ENCODE measurements around the gene TXNDC16.

Gene TXNDC16

DNA sequence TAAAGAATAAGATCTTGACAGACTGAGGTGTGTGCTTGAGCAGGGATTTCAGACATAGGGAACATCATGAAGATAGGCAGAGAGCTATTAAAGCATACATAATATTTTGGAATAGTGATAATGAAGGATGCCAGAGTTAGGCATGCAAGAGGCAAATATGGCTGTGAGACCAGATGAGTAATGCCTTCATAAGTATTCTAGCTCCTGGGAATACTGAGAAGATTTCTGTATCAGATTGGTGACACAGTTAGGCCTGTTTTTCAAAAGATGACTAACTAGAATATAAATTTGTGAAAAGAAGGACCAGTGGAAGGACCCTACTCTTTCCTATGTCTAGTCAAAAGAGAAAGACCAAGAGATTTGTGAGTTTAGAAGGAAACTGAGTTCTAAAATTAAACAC, 108.8 kb downstream of the TXNDC16 start:
- no peak for DNase-seq
- Mint-ChIP-seq H3K36me3 (ENCODE audit: low read depth) (peaks cover 35% of the 10 kb centered on the region), H3K4me1 (ENCODE audit: low read depth) (no peaks in the 10 kb centered on the region), H3K9me3 (no peaks in the 10 kb centered on the region), H3K27ac (no peak overlapping the region), H3K27me3 (no peaks in the 10 kb centered on the region), H3K4me3 (no peak overlapping the region)

DNA sequence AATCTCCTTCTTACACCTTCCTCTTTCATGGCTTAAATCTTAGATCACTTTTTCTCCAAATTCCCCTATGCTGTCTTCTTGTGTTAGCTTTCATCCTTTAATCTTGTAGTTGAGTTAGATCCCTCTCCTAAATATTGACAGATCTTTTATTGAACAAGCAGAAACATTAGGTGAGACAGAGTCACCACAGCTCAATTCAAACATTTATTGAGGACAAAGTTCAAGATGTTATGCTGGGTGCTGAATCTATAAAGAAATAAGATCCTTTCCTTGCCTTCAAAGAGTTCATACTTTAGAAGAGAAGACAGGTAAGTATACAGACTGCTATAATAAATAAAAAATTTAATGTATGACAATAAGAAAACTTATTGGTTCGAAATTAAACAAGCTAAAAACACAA, 109.7 kb downstream of the TXNDC16 start:
- no peak overlapping the region for H3K27ac Mint-ChIP-seq
- no peaks in the 10 kb centered on the region for H3K27me3 Mint-ChIP-seq
- no peak overlapping the region for H3K4me3 Mint-ChIP-seq
- peaks cover 33% of the 10 kb centered on the region for H3K36me3 Mint-ChIP-seq (ENCODE audit: low read depth)
- H3K4me1 Mint-ChIP-seq (ENCODE audit: low read depth): peaks cover 2% of the 10 kb centered on the region
- no peak for DNase-seq
- H3K9me3 Mint-ChIP-seq: no peaks in the 10 kb centered on the region

DNA sequence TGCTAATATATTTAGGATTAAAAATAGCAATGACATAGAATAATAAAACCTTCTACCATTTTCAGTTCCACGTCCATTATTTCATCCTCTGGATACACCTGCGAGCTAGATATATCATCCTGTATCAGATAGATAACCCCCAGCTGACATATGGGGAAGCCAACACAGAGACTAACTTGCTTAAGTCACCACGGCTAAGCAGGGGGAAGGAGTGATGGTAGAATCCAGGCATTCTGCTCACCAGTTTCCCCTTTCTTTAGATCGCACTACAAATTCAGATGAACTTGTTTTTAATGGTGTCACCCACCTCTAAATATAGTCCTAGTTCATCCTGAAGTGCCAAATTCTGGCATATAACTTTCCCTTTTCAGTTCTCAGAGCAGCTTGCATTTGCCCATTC, 110.1 kb downstream of the TXNDC16 start:
- Mint-ChIP-seq H3K27ac (no peak overlapping the region), H3K27me3 (no peaks in the 10 kb centered on the region), H3K36me3 (ENCODE audit: low read depth) (peaks cover 33% of the 10 kb centered on the region), H3K9me3 (no peaks in the 10 kb centered on the region), H3K4me1 (ENCODE audit: low read depth) (peaks cover 2% of the 10 kb centered on the region), H3K4me3 (no peak overlapping the region)
- DNase-seq: no peak

GRCh38 chr14:52439476-52439875, 112.8 kb downstream of the TXNDC16 start:
- DNase-seq: no peak
- Mint-ChIP-seq H3K4me1 (ENCODE audit: low read depth) (peaks cover 2% of the 10 kb centered on the region), H3K27me3 (no peaks in the 10 kb centered on the region), H3K9me3 (no peaks in the 10 kb centered on the region), H3K27ac (no peak overlapping the region), H3K4me3 (no peak overlapping the region), H3K36me3 (ENCODE audit: low read depth) (peaks cover 30% of the 10 kb centered on the region)

DNA sequence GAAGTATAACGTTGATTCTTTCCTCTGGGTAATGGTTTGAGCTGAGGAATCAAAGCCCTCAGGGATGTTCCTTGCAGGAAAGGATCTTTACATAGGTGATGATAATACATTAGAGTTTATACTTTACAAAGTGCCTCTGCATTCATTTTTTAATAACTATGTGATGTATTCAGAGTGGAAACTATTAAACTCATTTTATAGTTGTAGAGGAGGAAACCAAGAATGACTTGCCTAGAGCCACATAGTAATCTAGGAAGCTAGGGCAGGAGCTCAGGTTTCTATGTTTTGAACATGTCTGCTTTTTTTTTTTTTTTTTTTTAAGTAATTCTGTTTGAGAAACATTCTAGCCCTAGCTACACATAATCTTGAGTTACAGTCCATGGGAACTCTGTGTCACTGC, 117.3 kb downstream of the TXNDC16 start:
- Mint-ChIP-seq H3K36me3 (ENCODE audit: low read depth) (peaks cover 36% of the 10 kb centered on the region), H3K27ac (no peak overlapping the region), H3K4me3 (no peak overlapping the region), H3K27me3 (no peaks in the 10 kb centered on the region), H3K9me3 (no peaks in the 10 kb centered on the region), H3K4me1 (ENCODE audit: low read depth) (peaks cover 2% of the 10 kb centered on the region)
- no peak for DNase-seq

GRCh38 chr14:52430474-52430873, 121.8 kb downstream of the TXNDC16 start:
- peaks cover 15% of the 10 kb centered on the region for H3K36me3 Mint-ChIP-seq (ENCODE audit: low read depth)
- H3K9me3 Mint-ChIP-seq: no peaks in the 10 kb centered on the region
- no peak overlapping the region for H3K4me3 Mint-ChIP-seq
- DNase-seq: no peak
- H3K4me1 Mint-ChIP-seq (ENCODE audit: low read depth): peaks cover 10% of the 10 kb centered on the region
- no peak overlapping the region for H3K27ac Mint-ChIP-seq
- H3K27me3 Mint-ChIP-seq: no peaks in the 10 kb centered on the region

DNA sequence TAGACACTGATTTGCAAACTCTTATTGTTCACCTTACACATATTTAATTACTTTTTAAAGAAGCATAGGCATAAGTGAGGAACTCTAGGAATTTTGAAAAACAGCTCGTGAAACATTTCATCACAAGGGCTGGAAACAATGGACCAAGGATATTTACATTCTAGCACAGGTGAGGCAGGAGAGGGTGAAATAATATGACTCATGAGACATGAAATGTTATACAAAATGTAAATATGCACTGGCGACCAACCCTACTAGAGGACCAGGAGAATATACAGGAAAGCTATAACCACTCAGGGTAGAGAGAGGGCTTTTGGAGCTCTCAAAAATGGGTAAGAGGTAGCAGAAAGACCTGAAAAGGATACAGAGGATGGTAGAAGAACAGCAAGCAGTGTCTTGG, 122.9 kb downstream of the TXNDC16 start:
- no peak for DNase-seq
- H3K9me3 Mint-ChIP-seq: no peaks in the 10 kb centered on the region
- H3K27me3 Mint-ChIP-seq: no peaks in the 10 kb centered on the region
- peaks cover 10% of the 10 kb centered on the region for H3K4me1 Mint-ChIP-seq (ENCODE audit: low read depth)
- peaks cover 15% of the 10 kb centered on the region for H3K36me3 Mint-ChIP-seq (ENCODE audit: low read depth)
- no peak overlapping the region for H3K27ac Mint-ChIP-seq
- no peak overlapping the region for H3K4me3 Mint-ChIP-seq

DNA sequence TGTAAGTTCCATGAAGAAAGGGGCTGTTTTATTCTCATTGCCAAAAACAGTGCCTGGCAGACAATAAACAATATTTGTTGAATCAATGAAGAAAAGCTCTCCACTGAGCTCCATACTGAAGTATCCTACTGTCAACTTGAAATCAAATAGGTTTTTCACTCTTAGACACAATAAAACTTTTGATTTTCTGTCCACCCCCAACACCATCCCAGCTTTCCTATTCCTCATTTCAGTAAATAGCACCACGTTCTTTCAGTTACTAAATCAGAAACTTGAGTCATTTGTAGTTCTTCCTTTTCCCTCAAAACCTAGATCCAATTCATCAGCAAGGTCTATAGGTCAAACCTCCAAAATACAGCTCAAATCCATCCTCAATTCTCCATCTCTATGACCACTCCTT, 124.8 kb downstream of the TXNDC16 start:
- no peaks in the 10 kb centered on the region for H3K9me3 Mint-ChIP-seq
- no peak for DNase-seq
- no peak overlapping the region for H3K4me3 Mint-ChIP-seq
- peak overlapping the region; percentile 9 for H3K27ac Mint-ChIP-seq
- peaks cover 12% of the 10 kb centered on the region for H3K4me1 Mint-ChIP-seq (ENCODE audit: low read depth)
- no peaks in the 10 kb centered on the region for H3K27me3 Mint-ChIP-seq
- H3K36me3 Mint-ChIP-seq (ENCODE audit: low read depth): peaks cover 15% of the 10 kb centered on the region

GRCh38 chr14:52422650-52423356, 129.5 kb downstream of the TXNDC16 start:
- Mint-ChIP-seq H3K4me3 (no peak overlapping the region), H3K9me3 (no peaks in the 10 kb centered on the region), H3K27ac (no peak overlapping the region), H3K4me1 (ENCODE audit: low read depth) (peaks cover 20% of the 10 kb centered on the region), H3K36me3 (ENCODE audit: low read depth) (no peaks in the 10 kb centered on the region), H3K27me3 (no peaks in the 10 kb centered on the region)
- DNase-seq: no peak

- H3K27me3 Mint-ChIP-seq: no peaks in the 10 kb centered on the region
- peaks cover 59% of the 10 kb centered on the region for H3K4me1 Mint-ChIP-seq (ENCODE audit: low read depth)
- no peak overlapping the region for H3K27ac Mint-ChIP-seq
- no peaks in the 10 kb centered on the region for H3K9me3 Mint-ChIP-seq
- H3K4me3 Mint-ChIP-seq: no peak overlapping the region
- peaks cover 1% of the 10 kb centered on the region for H3K36me3 Mint-ChIP-seq (ENCODE audit: low read depth)
- no peak for DNase-seq
Measured at GRCh38 chr14:52417139-52417538, 135.2 kb downstream of the TXNDC16 start.

- peak overlapping the region; percentile 95 for H3K27ac Mint-ChIP-seq
- H3K9me3 Mint-ChIP-seq: no peaks in the 10 kb centered on the region
- H3K27me3 Mint-ChIP-seq: no peaks in the 10 kb centered on the region
- H3K36me3 Mint-ChIP-seq (ENCODE audit: low read depth): peaks cover 1% of the 10 kb centered on the region
- H3K4me1 Mint-ChIP-seq (ENCODE audit: low read depth): peaks cover 58% of the 10 kb centered on the region
- DNase-seq: no peak
- peak overlapping the region; percentile 59 for H3K4me3 Mint-ChIP-seq
Measured at GRCh38 chr14:52413729-52414408, 138.4 kb downstream of the TXNDC16 start.

DNA sequence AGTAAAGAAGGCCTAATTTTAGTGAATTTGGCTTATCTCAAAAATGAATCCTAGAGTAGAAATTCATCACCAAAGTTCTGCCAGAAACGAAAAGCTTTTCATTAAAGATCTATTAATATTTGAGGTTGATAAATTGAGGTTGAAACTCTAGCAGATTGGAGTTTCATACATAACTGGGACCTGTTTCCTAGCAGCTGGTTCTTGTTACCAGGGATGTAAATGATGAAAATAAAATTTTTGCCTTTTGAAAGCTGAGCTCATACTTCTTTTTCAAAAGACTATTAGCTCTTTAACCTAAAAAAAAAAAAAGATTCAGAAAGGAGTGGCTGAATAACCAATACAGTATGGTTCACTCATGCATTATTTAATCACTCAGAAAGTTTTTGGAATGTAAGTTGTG, 139.9 kb downstream of the TXNDC16 start:
- H3K4me3 Mint-ChIP-seq: no peak overlapping the region
- peak overlapping the region; percentile 55 for H3K27ac Mint-ChIP-seq

DNA sequence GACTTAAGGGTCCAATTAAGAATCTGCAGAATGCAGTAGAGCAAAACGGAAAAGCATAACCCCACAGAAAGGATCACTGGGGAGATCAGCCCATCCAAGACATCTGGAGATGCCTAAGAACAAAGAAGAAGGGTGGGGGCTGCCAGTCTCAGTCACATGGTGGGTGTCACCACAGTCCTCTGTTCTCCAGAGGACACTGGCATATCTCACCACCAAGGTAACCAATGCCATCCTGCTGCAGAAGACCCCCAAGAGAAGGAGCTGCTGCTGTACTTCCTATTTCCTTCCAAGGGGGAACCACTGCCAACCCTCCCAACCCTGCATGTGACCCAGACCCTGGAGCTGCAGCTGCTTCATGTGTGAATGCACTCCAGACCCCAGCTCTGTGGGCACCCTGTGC, 147.0 kb downstream of the TXNDC16 start:
- no peak overlapping the region for H3K27ac Mint-ChIP-seq
- H3K27me3 Mint-ChIP-seq: peaks cover 7% of the 10 kb centered on the region
- H3K36me3 Mint-ChIP-seq (ENCODE audit: low read depth): no peaks in the 10 kb centered on the region
- peaks cover 52% of the 10 kb centered on the region for H3K4me1 Mint-ChIP-seq (ENCODE audit: low read depth)
- H3K9me3 Mint-ChIP-seq: no peaks in the 10 kb centered on the region
- H3K4me3 Mint-ChIP-seq: no peak overlapping the region
- DNase-seq: no peak

More for the DNA sequence above, 139.9 kb downstream of the TXNDC16 start:
- Mint-ChIP-seq H3K4me1 (ENCODE audit: low read depth) (peaks cover 52% of the 10 kb centered on the region), H3K9me3 (no peaks in the 10 kb centered on the region), H3K36me3 (ENCODE audit: low read depth) (peaks cover 1% of the 10 kb centered on the region), H3K27me3 (no peaks in the 10 kb centered on the region)
- DNase-seq: no peak

DNA sequence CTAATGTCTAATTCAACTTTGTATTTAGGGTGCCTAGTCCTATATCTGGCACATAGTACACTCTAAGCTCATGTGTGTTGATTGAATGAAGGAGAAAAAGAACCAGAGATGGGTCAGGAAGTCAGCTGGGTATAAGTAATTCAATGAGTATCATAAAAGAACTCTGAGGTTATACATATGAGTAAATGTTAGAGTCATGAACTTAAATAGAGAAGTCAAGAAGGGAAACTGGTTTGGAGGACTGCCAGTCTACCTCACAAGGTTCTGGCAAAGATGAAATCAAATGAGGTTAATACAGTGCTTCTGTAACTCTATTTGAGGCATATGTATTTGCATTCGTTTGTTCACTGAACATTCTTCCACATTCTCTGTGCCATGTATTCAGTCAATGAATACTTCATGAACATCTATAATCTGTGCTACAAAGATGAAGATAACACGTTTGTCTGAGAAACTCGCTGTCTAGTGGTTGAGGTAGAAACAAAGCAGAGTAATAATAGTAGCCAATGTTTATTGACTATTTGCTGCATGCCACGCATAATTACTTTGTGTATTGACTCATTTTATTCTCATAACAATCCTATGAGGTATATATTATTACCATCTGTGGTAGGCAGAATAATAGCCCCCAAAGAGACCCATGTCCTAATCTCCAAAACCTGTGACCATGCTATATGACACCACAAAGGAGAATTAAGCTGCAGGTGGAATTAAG, 149.3 kb downstream of the TXNDC16 start:
- Mint-ChIP-seq H3K27ac (peak overlapping the region; percentile 77), H3K4me3 (no peak overlapping the region)

DNA sequence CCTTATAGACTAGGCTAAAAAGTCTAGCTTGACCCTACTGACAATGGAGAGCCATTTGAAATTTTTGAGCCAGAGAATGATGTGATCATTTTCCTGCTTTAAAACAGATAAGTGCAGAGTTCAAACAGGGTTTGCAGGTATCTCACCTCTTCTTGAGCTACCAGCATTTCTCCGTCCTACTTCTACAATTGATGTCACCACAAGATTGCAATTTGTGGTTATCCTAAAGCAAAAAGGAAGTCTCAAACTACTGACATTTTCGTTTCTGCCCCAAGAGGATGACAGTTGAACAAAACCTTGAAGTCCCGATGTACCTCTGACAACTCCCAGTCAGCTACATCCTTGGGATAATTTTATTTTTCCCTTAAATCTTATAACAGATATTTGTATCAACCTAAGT, 151.5 kb downstream of the TXNDC16 start:
- no peaks in the 10 kb centered on the region for H3K9me3 Mint-ChIP-seq
- H3K4me3 Mint-ChIP-seq: no peak overlapping the region
- H3K36me3 Mint-ChIP-seq (ENCODE audit: low read depth): no peaks in the 10 kb centered on the region
- peaks cover 7% of the 10 kb centered on the region for H3K27me3 Mint-ChIP-seq
- DNase-seq: no peak
- no peak overlapping the region for H3K27ac Mint-ChIP-seq
- H3K4me1 Mint-ChIP-seq (ENCODE audit: low read depth): peaks cover 58% of the 10 kb centered on the region

More for the DNA sequence above, 149.3 kb downstream of the TXNDC16 start:
- DNase-seq: no peak
- H3K9me3 Mint-ChIP-seq: no peaks in the 10 kb centered on the region
- peaks cover 59% of the 10 kb centered on the region for H3K4me1 Mint-ChIP-seq (ENCODE audit: low read depth)
- peaks cover 7% of the 10 kb centered on the region for H3K27me3 Mint-ChIP-seq
- no peaks in the 10 kb centered on the region for H3K36me3 Mint-ChIP-seq (ENCODE audit: low read depth)
